ENCODE results near the gene ATP5MG. TPM values are rescaled to one million over a fixed set of nuclear protein-coding genes. Genes with fewer than 3 reads are reported as not detected.

The ATP5MG gene
- total and polyA plus RNA-seq, 10 of the 15 experiments (the other 5 are each of a cell fraction or from before 2014, with no cell fraction given) = 211 to 2,276 (median 633) TPM

- TF ChIP-seq, protein P1, sequence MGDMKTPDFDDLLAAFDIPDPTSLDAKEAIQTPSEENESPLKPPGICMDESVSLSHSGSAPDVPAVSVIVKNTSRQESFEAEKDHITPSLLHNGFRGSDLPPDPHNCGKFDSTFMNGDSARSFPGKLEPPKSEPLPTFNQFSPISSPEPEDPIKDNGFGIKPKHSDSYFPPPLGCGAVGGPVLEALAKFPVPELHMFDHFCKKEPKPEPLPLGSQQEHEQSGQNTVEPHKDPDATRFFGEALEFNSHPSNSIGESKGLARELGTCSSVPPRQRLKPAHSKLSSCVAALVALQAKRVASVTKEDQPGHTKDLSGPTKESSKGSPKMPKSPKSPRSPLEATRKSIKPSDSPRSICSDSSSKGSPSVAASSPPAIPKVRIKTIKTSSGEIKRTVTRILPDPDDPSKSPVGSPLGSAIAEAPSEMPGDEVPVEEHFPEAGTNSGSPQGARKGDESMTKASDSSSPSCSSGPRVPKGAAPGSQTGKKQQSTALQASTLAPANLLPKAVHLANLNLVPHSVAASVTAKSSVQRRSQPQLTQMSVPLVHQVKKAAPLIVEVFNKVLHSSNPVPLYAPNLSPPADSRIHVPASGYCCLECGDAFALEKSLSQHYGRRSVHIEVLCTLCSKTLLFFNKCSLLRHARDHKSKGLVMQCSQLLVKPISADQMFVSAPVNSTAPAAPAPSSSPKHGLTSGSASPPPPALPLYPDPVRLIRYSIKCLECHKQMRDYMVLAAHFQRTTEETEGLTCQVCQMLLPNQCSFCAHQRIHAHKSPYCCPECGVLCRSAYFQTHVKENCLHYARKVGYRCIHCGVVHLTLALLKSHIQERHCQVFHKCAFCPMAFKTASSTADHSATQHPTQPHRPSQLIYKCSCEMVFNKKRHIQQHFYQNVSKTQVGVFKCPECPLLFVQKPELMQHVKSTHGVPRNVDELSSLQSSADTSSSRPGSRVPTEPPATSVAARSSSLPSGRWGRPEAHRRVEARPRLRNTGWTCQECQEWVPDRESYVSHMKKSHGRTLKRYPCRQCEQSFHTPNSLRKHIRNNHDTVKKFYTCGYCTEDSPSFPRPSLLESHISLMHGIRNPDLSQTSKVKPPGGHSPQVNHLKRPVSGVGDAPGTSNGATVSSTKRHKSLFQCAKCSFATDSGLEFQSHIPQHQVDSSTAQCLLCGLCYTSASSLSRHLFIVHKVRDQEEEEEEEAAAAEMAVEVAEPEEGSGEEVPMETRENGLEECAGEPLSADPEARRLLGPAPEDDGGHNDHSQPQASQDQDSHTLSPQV (IDR thresholded peaks at IDR 0.05) = no peak
- TF ChIP-seq JUNB (IDR thresholded peaks at IDR 0.05) (no peak), BRCA1 (IDR thresholded peaks at IDR 0.05; ENCODE audit: low read depth, low read length) (no peak), IRF4 (IDR thresholded peaks at IDR 0.05; ENCODE audit: low read depth, low read length) (peak; percentile 62; the same call in 1 of the 2 replicates), SMC3 (IDR thresholded peaks at IDR 0.05; ENCODE audit: borderline replicate concordance, low read length) (peak; percentile 23; the same call in 1 of the 2 replicates), MTA3 (IDR thresholded peaks at IDR 0.05; ENCODE audit: borderline replicate concordance, low read length) (no peak; the same call in 1 of the 2 replicates), NFYB (IDR thresholded peaks at IDR 0.05; ENCODE audit: insufficient read depth, low read depth, low read length) (no peak), SPI1 (IDR thresholded peaks at IDR 0.05; ENCODE audit: borderline replicate concordance, insufficient read depth, low read depth, low read length) (peak; percentile 19; the same call in 1 of the 2 replicates), RAD51 (IDR thresholded peaks at IDR 0.05) (no peak), CREB1 (IDR thresholded peaks at IDR 0.05; ENCODE audit: low read depth) (peak; percentile 99), ZSCAN29 (IDR thresholded peaks at IDR 0.05) (no peak), SMARCA5 (IDR thresholded peaks at IDR 0.05) (0 out of 2 replicates have a peak, but pooled peaks have one; percentile 37), SMAD1 (IDR thresholded peaks at IDR 0.05; ENCODE audit: low read depth, partially characterized antibody) (peak; percentile 58), HDAC2 (IDR thresholded peaks at IDR 0.05) (no peak), GABPA (IDR thresholded peaks at IDR 0.05; ENCODE audit: low read depth) (peak; percentile 98), ZBTB11 (CRISPR knock-in tag; IDR thresholded peaks at IDR 0.05) (0 out of 2 replicates have a peak, but pooled peaks have one; percentile 40), MXI1 (IDR thresholded peaks at IDR 0.05; ENCODE audit: low read depth, low read length) (peak; percentile 89), SREBF2 (IDR thresholded peaks at IDR 0.05; ENCODE audit: low read length) (peak; percentile 70)
- TF ChIP-seq, protein P2, sequence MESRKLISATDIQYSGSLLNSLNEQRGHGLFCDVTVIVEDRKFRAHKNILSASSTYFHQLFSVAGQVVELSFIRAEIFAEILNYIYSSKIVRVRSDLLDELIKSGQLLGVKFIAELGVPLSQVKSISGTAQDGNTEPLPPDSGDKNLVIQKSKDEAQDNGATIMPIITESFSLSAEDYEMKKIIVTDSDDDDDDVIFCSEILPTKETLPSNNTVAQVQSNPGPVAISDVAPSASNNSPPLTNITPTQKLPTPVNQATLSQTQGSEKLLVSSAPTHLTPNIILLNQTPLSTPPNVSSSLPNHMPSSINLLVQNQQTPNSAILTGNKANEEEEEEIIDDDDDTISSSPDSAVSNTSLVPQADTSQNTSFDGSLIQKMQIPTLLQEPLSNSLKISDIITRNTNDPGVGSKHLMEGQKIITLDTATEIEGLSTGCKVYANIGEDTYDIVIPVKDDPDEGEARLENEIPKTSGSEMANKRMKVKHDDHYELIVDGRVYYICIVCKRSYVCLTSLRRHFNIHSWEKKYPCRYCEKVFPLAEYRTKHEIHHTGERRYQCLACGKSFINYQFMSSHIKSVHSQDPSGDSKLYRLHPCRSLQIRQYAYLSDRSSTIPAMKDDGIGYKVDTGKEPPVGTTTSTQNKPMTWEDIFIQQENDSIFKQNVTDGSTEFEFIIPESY (IDR thresholded peaks at IDR 0.05) = no peak
- TF ChIP-seq, protein P3, sequence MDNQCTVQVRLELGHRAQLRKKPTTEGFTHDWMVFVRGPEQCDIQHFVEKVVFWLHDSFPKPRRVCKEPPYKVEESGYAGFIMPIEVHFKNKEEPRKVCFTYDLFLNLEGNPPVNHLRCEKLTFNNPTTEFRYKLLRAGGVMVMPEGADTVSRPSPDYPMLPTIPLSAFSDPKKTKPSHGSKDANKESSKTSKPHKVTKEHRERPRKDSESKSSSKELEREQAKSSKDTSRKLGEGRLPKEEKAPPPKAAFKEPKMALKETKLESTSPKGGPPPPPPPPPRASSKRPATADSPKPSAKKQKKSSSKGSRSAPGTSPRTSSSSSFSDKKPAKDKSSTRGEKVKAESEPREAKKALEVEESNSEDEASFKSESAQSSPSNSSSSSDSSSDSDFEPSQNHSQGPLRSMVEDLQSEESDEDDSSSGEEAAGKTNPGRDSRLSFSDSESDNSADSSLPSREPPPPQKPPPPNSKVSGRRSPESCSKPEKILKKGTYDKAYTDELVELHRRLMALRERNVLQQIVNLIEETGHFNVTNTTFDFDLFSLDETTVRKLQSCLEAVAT (IDR thresholded peaks at IDR 0.05) = peak; percentile 49; the same call in 1 of the 2 replicates
Measured at GRCh38 chr11:118359295-118359958, 42.0 kb upstream of the ATP5MG start, which contains the start of gene UBE4A (continued).

Measured in GM12878 (cell line).